ENCODE measurements around the gene TRMT2A. TPM values are rescaled to one million over a fixed set of nuclear protein-coding genes. Genes with fewer than 3 reads are reported as not detected.

TRMT2A gene
- polyA plus RNA-seq, 4 donors, result 44.9 to 58.1 (median 48.8) TPM

GRCh38 chr22:20123366-20124082, 6.5 kb upstream of the TRMT2A start:
- no peak for DNase-seq (ENCODE audit: low read depth in 4 of 4, low spot score in 3 of 4)

- DNase-seq (ENCODE audit: low read depth in 4 of 4, low spot score in 3 of 4), result no peak
Measured at GRCh38 chr22:20121856-20122415, 4.9 kb upstream of the TRMT2A start.

- DNase-seq (ENCODE audit: low read depth in 4 of 4, low spot score in 3 of 4), result no peak
Measured at GRCh38 chr22:20118300-20119020, 1.4 kb upstream of the TRMT2A start.

GRCh38 chr22:20117633-20118299, 740 bp upstream of the TRMT2A start:
- DNase-seq (ENCODE audit: low read depth in 4 of 4, low spot score in 3 of 4), result no peak

- DNase-seq (ENCODE audit: low read depth in 4 of 4, low spot score in 3 of 4), result no peak
Measured at GRCh38 chr22:20116376-20116950, 563 bp downstream of the TRMT2A start.

- DNase-seq (ENCODE audit: low read depth in 4 of 4, low spot score in 3 of 4), result no peak
Measured at GRCh38 chr22:20115691-20116375, 1.2 kb downstream of the TRMT2A start, which contains the start of gene RANBP1. Gene RANBP1, plus strand, starts transcription at chr22:20116104. Its CDS starts 81 bp downstream, at chr22:20116185.

GRCh38 chr22:20114506-20115475, 2.2 kb downstream of the TRMT2A start:
- no peak for DNase-seq (ENCODE audit: low read depth in 4 of 4, low spot score in 3 of 4)

GRCh38 chr22:20113551-20114310, 3.3 kb downstream of the TRMT2A start:
- DNase-seq (ENCODE audit: low read depth in 4 of 4, low spot score in 3 of 4), result no peak

GRCh38 chr22:20112623-20113511, 4.2 kb downstream of the TRMT2A start:
- no peak for DNase-seq (ENCODE audit: low read depth in 4 of 4, low spot score in 3 of 4)

GRCh38 chr22:20111689-20112622, 5.1 kb downstream of the TRMT2A start:
- DNase-seq (ENCODE audit: low read depth in 4 of 4, low spot score in 3 of 4), result no peak

GRCh38 chr22:20111045-20111688, 5.9 kb downstream of the TRMT2A start:
- DNase-seq (ENCODE audit: low read depth in 4 of 4, low spot score in 3 of 4), result no peak

GRCh38 chr22:20110359-20110985, 6.6 kb downstream of the TRMT2A start:
- DNase-seq (ENCODE audit: low read depth in 4 of 4, low spot score in 3 of 4), result no peak

GRCh38 chr22:20109411-20110358, 7.3 kb downstream of the TRMT2A start:
- DNase-seq (ENCODE audit: low read depth in 4 of 4, low spot score in 3 of 4), result no peak

- no peak for DNase-seq (ENCODE audit: low read depth in 4 of 4, low spot score in 3 of 4)
Measured at GRCh38 chr22:20108757-20109230, 8.2 kb downstream of the TRMT2A start.
